Heart left ventricle (tissue), 13 donors: Measurements from ENCODE around the gene TMEM163.

Source experiments
- POLR2A ChIP-seq, 2 donors: fragments of 450-650 bp; IDR thresholded peaks; one replicate each; pipeline ENCODE4 v1.6.1; 2017; ENCODE audit warnings: antibody characterized with exemption in 2 of 2, mild to moderate bottlenecking in 2 of 2, moderate library complexity in 2 of 2
- TF ChIP-seq, protein P1 (sequence below), 12 donors: fragments of 200-600 bp; sonication (generic) in 4 of 12; IDR thresholded peaks; one replicate each; pipeline versions ENCODE4 v1.5.0 to v1.8.0; 2018 to 2022; ENCODE audit warnings: antibody characterized with exemption in 12 of 12, mild to moderate bottlenecking in 5 of 12
- donor health status: ischemic (EF 13 %, LVEDD 7.1; RV severe dilation, severe dysfunction).
- donor health status: DM: no; HTN: yes; CAD: no.
- donor health status: DM: no; HTN: no; CAD: no.
- donor health status: ischemic (EF 25% LVEDD 6.9; RV normal size, moderate dysfunction).
- donor health status: ischemic (EF 25% LVEDD 5.7; RV mildly dilated, moderate dysfunction).
- donor health status: ischemic (EF 35%, LVEDD 5.7; RV mildly dilated, moderate dysfunction).
- donor health status: nonischemic (EF 11% LVEDD 7.7; RV severe dilation, severe dysfunction).
- donor health status: DM: yes; HTN: yes; CAD: no.
- donor health status: PGD.
- donor health status: ischemic (EF 29% LVEDD 5.4; RV normal size, mild dysfunction).
- donor health status: nonischemic (EF 23%, LVEDD 6.1; RV moderate dilation, normal function).

DNA sequence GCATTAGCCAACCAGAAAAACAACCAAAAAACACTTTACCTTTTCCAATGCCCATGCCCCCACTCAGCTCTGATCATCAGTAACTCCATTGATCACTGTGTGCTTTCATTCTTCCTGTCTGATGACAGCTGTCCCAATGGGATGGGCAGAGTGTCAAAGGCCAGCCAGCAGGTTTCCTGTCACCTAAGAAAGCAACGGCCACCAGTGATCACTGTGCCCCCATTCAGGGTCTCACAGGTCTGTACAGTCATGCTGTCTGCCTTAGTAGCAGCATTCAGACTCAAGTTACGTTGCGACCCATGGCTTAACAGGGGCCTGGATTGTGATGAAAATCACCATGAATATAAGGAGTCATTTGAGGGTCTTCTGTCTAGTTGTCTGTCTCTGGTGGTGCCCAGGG, 280.4 kb downstream of the TMEM163 start:
- TF ChIP-seq, protein P1, sequence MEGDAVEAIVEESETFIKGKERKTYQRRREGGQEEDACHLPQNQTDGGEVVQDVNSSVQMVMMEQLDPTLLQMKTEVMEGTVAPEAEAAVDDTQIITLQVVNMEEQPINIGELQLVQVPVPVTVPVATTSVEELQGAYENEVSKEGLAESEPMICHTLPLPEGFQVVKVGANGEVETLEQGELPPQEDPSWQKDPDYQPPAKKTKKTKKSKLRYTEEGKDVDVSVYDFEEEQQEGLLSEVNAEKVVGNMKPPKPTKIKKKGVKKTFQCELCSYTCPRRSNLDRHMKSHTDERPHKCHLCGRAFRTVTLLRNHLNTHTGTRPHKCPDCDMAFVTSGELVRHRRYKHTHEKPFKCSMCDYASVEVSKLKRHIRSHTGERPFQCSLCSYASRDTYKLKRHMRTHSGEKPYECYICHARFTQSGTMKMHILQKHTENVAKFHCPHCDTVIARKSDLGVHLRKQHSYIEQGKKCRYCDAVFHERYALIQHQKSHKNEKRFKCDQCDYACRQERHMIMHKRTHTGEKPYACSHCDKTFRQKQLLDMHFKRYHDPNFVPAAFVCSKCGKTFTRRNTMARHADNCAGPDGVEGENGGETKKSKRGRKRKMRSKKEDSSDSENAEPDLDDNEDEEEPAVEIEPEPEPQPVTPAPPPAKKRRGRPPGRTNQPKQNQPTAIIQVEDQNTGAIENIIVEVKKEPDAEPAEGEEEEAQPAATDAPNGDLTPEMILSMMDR (IDR thresholded peaks at IDR 0.05): no peak
- no peak for TF ChIP-seq POLR2A (IDR thresholded peaks at IDR 0.05)
